Neural cell (in vitro differentiated cells): ENCODE results near the gene GALT. TPM values are rescaled to one million over a fixed set of nuclear protein-coding genes. Genes with fewer than 3 reads are reported as not detected.

Source experiments
- H2AFZ ChIP-seq: fragments of 200-600, 300-800 bp; sonication (generic), shearing (Covaris generic); 2 replicates; pipeline ENCODE4 v1.6.0; 2014; ENCODE audit warnings: low read depth, mild to moderate bottlenecking, antibody characterized with exemption, low read length, moderate library complexity
- H3F3A ChIP-seq: fragments of 200-600 bp; shearing (Covaris generic); 2 replicates; pipeline ENCODE4 v1.6.1; 2016; ENCODE audit warnings: mild to moderate bottlenecking, moderate library complexity, mixed read lengths, antibody characterized with exemption, low read length; ENCODE audit not compliant: insufficient read depth, poor library complexity, severe bottlenecking
- H3K27ac ChIP-seq: fragments of 200-600, 300-800 bp; sonication (generic), shearing (Covaris generic); 2 replicates; pipeline ENCODE4 v1.5.1; 2014; ENCODE audit warnings: mild to moderate bottlenecking, low read length, moderate library complexity
- H3K27me3 ChIP-seq: fragments of 300-800, 200-600 bp; sonication (generic), shearing (Covaris generic); 2 replicates; pipeline ENCODE4 v1.6.0; 2014; ENCODE audit warnings: mild to moderate bottlenecking, low read depth, low read length, moderate library complexity; ENCODE audit not compliant: insufficient read depth
- H3K36me3 ChIP-seq: fragments of 300-800, 200-600 bp; sonication (generic), shearing (Covaris generic); 2 replicates; pipeline ENCODE4 v1.5.1; 2014; ENCODE audit warnings: mild to moderate bottlenecking, antibody characterized with exemption, low read length, moderate library complexity; ENCODE audit not compliant: insufficient read depth
- H3K4me2 ChIP-seq: fragments of 300-800, 200-600 bp; sonication (generic), shearing (Covaris generic); 2 replicates; pipeline ENCODE4 v1.6.0; 2014; ENCODE audit warnings: mild to moderate bottlenecking, low read length
- H3K4me3 ChIP-seq: fragments of 300-800, 200-600 bp; sonication (generic), shearing (Covaris generic); 2 replicates; pipeline ENCODE4 v1.5.1; 2014; ENCODE audit warnings: mild to moderate bottlenecking, low read length, moderate library complexity
- H3K79me2 ChIP-seq: fragments of 200-600 bp; shearing (Covaris generic); replicated peaks from 2 replicates; pipeline ENCODE4 v1.6.0; 2014; ENCODE audit warnings: mild to moderate bottlenecking, low read length, moderate library complexity; ENCODE audit not compliant: insufficient read depth
- H3K9ac ChIP-seq: fragments of 300-800, 200-600 bp; sonication (generic), shearing (Covaris generic); 2 replicates; pipeline ENCODE4 v1.6.1; 2016; ENCODE audit warnings: mild to moderate bottlenecking, low read length, mixed read lengths
- H3K9me2 ChIP-seq: fragments of 200-600 bp; shearing (Covaris generic); 2 replicates; pipeline ENCODE4 v1.6.1; 2016; ENCODE audit warnings: mild to moderate bottlenecking, low read length, mixed read lengths; ENCODE audit not compliant: insufficient read depth
- H3K9me3 ChIP-seq: fragments of 200-600, 300-800 bp; sonication (generic), shearing (Covaris generic); 2 replicates; pipeline ENCODE4 v1.6.1; 2016; ENCODE audit warnings: mild to moderate bottlenecking, mixed run types, low read length, moderate library complexity, mixed read lengths
- H4K20me1 ChIP-seq: fragments of 200-600 bp; shearing (Covaris generic); 2 replicates; pipeline ENCODE4 v1.6.1; 2016; ENCODE audit warnings: mild to moderate bottlenecking, mixed run types; ENCODE audit not compliant: insufficient read depth
- EP300 ChIP-seq: fragments of 450-650 bp; conservative IDR thresholded peaks from 2 replicates; pipeline ENCODE4 v1.6.1; 2014; ENCODE audit warnings: antibody characterized with exemption, mild to moderate bottlenecking, moderate library complexity; ENCODE audit not compliant: poor library complexity, severe bottlenecking
- EZH2 ChIP-seq: fragments of 200-600, 300-800 bp; shearing (Covaris generic), sonication (generic); IDR thresholded peaks from 2 replicates; pipeline ENCODE4 v1.6.1; 2014; ENCODE audit warnings: antibody characterized with exemption, low read length, borderline replicate concordance, mild to moderate bottlenecking; ENCODE audit not compliant: insufficient read depth, poor library complexity, severe bottlenecking
- MXI1 ChIP-seq: fragments of 450-650 bp; conservative IDR thresholded peaks from 2 replicates; pipeline ENCODE4 v1.6.1; 2014; ENCODE audit warnings: antibody characterized with exemption, mild to moderate bottlenecking; ENCODE audit not compliant: poor library complexity, severe bottlenecking
- POLR2AphosphoS5 ChIP-seq: IDR thresholded peaks from 2 replicates; pipeline ENCODE4 v1.6.1; 2012
- RAD21 ChIP-seq: fragments of 450-650 bp; conservative IDR thresholded peaks from 2 replicates; pipeline ENCODE4 v1.6.1; 2014; ENCODE audit warnings: antibody characterized with exemption, mild to moderate bottlenecking, moderate library complexity
- SMC3 ChIP-seq: fragments of 450-650 bp; conservative IDR thresholded peaks from 2 replicates; pipeline ENCODE4 v1.6.1; 2014; ENCODE audit warnings: antibody characterized with exemption, mild to moderate bottlenecking, moderate library complexity; ENCODE audit not compliant: poor library complexity
- TAF1 ChIP-seq: IDR thresholded peaks from 2 replicates; pipeline ENCODE4 v1.6.1; 2012; ENCODE audit warnings: low read depth
- polyA plus RNA-seq: library from polyadenylated mRNA; depleted of rRNA; stranded (reverse); fragments of >200 nt; gene quantifications from 2 replicates; pipeline ENCODE4 v1.2.3, GENCODE V29; 2014
- TF ChIP-seq, protein P1 (sequence below): IDR thresholded peaks from 2 replicates; pipeline ENCODE4 v1.6.1; 2012; ENCODE audit warnings: borderline replicate concordance
- TF ChIP-seq, protein P2 (sequence below): fragments of 450-650 bp; IDR thresholded peaks from 2 replicates; pipeline ENCODE4 v1.5.1; 2014; ENCODE audit warnings: antibody characterized with exemption, mild to moderate bottlenecking, moderate library complexity; ENCODE audit not compliant: poor library complexity, severe bottlenecking

Gene GALT
- polyA plus RNA-seq, 1 donor from 2014 or later, result 116 TPM

DNA sequence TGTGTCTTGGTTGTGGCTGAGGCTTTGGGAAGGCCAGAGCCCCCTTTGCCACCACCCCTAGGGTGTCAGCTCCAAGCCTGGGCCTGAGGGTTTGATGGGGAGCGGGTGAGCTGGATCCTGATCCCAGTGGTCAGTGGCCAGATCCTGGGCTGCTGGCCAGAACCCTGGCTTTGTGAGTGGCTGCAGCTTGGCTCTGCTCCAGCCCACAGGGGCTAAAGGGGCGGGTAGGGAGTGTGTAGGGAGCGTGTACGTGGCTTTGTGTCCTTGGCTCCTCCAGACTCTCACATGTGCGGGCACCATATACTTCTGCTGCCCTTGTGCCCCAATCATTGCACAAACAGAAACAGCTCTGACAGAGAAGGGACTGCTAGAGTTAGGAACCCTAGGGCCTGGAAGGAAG lies 4.3 kb downstream of the GALT start:
- TF ChIP-seq TAF1, result no peak
- no peak for TF ChIP-seq SMC3
- TF ChIP-seq, protein P1, sequence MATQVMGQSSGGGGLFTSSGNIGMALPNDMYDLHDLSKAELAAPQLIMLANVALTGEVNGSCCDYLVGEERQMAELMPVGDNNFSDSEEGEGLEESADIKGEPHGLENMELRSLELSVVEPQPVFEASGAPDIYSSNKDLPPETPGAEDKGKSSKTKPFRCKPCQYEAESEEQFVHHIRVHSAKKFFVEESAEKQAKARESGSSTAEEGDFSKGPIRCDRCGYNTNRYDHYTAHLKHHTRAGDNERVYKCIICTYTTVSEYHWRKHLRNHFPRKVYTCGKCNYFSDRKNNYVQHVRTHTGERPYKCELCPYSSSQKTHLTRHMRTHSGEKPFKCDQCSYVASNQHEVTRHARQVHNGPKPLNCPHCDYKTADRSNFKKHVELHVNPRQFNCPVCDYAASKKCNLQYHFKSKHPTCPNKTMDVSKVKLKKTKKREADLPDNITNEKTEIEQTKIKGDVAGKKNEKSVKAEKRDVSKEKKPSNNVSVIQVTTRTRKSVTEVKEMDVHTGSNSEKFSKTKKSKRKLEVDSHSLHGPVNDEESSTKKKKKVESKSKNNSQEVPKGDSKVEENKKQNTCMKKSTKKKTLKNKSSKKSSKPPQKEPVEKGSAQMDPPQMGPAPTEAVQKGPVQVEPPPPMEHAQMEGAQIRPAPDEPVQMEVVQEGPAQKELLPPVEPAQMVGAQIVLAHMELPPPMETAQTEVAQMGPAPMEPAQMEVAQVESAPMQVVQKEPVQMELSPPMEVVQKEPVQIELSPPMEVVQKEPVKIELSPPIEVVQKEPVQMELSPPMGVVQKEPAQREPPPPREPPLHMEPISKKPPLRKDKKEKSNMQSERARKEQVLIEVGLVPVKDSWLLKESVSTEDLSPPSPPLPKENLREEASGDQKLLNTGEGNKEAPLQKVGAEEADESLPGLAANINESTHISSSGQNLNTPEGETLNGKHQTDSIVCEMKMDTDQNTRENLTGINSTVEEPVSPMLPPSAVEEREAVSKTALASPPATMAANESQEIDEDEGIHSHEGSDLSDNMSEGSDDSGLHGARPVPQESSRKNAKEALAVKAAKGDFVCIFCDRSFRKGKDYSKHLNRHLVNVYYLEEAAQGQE, result no peak
- TF ChIP-seq RAD21, result no peak
- no peak for TF ChIP-seq EZH2
- TF ChIP-seq, protein P2, sequence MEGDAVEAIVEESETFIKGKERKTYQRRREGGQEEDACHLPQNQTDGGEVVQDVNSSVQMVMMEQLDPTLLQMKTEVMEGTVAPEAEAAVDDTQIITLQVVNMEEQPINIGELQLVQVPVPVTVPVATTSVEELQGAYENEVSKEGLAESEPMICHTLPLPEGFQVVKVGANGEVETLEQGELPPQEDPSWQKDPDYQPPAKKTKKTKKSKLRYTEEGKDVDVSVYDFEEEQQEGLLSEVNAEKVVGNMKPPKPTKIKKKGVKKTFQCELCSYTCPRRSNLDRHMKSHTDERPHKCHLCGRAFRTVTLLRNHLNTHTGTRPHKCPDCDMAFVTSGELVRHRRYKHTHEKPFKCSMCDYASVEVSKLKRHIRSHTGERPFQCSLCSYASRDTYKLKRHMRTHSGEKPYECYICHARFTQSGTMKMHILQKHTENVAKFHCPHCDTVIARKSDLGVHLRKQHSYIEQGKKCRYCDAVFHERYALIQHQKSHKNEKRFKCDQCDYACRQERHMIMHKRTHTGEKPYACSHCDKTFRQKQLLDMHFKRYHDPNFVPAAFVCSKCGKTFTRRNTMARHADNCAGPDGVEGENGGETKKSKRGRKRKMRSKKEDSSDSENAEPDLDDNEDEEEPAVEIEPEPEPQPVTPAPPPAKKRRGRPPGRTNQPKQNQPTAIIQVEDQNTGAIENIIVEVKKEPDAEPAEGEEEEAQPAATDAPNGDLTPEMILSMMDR, result no peak
- TF ChIP-seq MXI1, result no peak
- no peak for TF ChIP-seq EP300
- Histone ChIP-seq H3K79me2 (no peaks in the 10 kb centered on the region), H3K9ac (no peak overlapping the region)

DNA sequence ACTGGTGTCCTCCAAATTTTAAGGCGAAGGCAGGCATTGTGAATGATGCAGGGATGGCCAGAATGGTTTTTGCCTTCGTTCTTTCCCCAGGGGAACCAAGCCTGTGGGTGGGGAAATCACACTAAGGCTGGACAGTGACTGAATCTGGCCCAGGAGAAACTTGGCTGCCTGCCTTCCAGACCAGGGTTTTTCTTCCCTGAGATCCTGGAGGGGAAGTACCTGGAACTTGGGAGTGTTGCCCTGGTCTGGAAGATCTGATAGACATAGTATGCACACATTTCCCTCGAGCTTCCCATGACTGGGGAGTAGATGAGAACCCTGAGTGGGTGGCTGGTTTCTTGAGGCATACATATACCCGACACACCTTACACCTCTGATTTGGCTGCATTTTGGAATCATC lies 4.8 kb downstream of the GALT start:
- Histone ChIP-seq H3K4me2 (no peak overlapping the region), H4K20me1 (no peaks in the 10 kb centered on the region), H2AFZ (no peak overlapping the region), H3K9ac (no peak overlapping the region), H3K27me3 (no peaks in the 10 kb centered on the region), H3K36me3 (no peaks in the 10 kb centered on the region), H3K9me3 (no peaks in the 10 kb centered on the region), H3F3A (no peaks in the 10 kb centered on the region), H3K9me2 (no peaks in the 10 kb centered on the region), H3K27ac (no peak overlapping the region), H3K4me3 (no peak overlapping the region), H3K79me2 (no peaks in the 10 kb centered on the region)
- TF ChIP-seq TAF1 (no peak), EZH2 (no peak), SMC3 (no peak), EP300 (no peak), POLR2AphosphoS5 (no peak), RAD21 (no peak), MXI1 (no peak)
- TF ChIP-seq, protein P1, result no peak
- TF ChIP-seq, protein P2, result no peak

More for the DNA sequence above, 4.3 kb downstream of the GALT start:
- H3K9me3 ChIP-seq, result no peaks in the 10 kb centered on the region
- no peaks in the 10 kb centered on the region for H3K27me3 ChIP-seq
- no peaks in the 10 kb centered on the region for H3K9me2 ChIP-seq
- H3K36me3 ChIP-seq, result no peaks in the 10 kb centered on the region
- H3K4me2 ChIP-seq, result no peak overlapping the region
- no peak overlapping the region for H3K27ac ChIP-seq
- no peak overlapping the region for H2AFZ ChIP-seq
- no peak overlapping the region for H3K4me3 ChIP-seq
- H3F3A ChIP-seq, result no peaks in the 10 kb centered on the region
- H4K20me1 ChIP-seq, result no peaks in the 10 kb centered on the region
